ENCODE results near the gene LAMTOR5.

DNA sequence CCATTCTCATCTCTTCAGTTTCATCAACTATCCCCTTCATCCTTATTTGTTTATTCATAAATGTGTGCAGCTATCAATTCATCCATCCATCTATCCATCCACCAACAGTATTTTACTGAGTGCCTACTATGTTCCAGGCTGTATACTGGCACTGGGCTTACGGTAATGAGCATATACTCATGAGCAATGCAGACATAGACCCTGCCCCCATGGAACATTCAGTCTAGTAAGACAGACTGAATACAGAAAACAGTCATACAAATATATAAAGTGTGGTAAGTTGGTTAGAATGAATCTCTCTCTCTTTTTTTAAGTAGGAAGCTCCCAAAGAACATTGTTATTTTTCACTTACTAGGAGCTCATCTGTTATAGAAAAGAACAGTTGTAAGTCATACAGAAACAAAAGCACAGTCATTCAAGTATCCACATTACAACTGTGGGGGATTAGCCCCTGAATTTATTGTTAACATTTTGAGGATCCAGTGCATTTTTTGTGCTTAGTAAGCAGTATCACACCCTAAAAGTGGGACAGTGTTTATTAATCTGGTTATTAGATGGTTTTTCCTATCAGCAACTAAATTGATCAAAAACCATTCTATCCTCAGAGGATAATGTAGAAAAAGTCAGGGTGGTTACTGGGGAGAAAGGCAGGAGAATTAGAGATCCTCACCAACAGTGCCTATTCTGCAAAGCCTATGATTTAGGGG, 20.3 kb downstream of the LAMTOR5 start:
- no peak for TF ChIP-seq BACH2 (CRISPR knock-in tag; IDR thresholded peaks at IDR 0.05; ENCODE audit: borderline replicate concordance)
- no peak for TF ChIP-seq ZNF565 (CRISPR knock-in tag; conservative IDR thresholded peaks at IDR 0.05; ENCODE audit: low read depth)
- TF ChIP-seq, protein P1, sequence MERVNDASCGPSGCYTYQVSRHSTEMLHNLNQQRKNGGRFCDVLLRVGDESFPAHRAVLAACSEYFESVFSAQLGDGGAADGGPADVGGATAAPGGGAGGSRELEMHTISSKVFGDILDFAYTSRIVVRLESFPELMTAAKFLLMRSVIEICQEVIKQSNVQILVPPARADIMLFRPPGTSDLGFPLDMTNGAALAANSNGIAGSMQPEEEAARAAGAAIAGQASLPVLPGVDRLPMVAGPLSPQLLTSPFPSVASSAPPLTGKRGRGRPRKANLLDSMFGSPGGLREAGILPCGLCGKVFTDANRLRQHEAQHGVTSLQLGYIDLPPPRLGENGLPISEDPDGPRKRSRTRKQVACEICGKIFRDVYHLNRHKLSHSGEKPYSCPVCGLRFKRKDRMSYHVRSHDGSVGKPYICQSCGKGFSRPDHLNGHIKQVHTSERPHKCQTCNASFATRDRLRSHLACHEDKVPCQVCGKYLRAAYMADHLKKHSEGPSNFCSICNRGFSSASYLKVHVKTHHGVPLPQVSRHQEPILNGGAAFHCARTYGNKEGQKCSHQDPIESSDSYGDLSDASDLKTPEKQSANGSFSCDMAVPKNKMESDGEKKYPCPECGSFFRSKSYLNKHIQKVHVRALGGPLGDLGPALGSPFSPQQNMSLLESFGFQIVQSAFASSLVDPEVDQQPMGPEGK (CRISPR knock-in tag; IDR thresholded peaks at IDR 0.05; ENCODE audit: borderline replicate concordance) = no peak
- TF ChIP-seq ARNTL (CRISPR knock-in tag; IDR thresholded peaks at IDR 0.05; ENCODE audit: borderline replicate concordance, low read depth) = no peak
- TF ChIP-seq RARB (CRISPR knock-in tag; IDR thresholded peaks at IDR 0.05) = no peak
- TF ChIP-seq CREB5 (CRISPR knock-in tag; IDR thresholded peaks at IDR 0.05; ENCODE audit: low read depth) = no peak
- TF ChIP-seq SNAI2 (CRISPR knock-in tag; IDR thresholded peaks at IDR 0.05) = no peak
- TF ChIP-seq ZFP3 (CRISPR knock-in tag; IDR thresholded peaks at IDR 0.05) = no peak
- TF ChIP-seq GLIS3 (CRISPR knock-in tag; IDR thresholded peaks at IDR 0.05) = no peak
- TF ChIP-seq ESRRG (CRISPR knock-in tag; IDR thresholded peaks at IDR 0.05) = no peak
- TF ChIP-seq, protein P2, sequence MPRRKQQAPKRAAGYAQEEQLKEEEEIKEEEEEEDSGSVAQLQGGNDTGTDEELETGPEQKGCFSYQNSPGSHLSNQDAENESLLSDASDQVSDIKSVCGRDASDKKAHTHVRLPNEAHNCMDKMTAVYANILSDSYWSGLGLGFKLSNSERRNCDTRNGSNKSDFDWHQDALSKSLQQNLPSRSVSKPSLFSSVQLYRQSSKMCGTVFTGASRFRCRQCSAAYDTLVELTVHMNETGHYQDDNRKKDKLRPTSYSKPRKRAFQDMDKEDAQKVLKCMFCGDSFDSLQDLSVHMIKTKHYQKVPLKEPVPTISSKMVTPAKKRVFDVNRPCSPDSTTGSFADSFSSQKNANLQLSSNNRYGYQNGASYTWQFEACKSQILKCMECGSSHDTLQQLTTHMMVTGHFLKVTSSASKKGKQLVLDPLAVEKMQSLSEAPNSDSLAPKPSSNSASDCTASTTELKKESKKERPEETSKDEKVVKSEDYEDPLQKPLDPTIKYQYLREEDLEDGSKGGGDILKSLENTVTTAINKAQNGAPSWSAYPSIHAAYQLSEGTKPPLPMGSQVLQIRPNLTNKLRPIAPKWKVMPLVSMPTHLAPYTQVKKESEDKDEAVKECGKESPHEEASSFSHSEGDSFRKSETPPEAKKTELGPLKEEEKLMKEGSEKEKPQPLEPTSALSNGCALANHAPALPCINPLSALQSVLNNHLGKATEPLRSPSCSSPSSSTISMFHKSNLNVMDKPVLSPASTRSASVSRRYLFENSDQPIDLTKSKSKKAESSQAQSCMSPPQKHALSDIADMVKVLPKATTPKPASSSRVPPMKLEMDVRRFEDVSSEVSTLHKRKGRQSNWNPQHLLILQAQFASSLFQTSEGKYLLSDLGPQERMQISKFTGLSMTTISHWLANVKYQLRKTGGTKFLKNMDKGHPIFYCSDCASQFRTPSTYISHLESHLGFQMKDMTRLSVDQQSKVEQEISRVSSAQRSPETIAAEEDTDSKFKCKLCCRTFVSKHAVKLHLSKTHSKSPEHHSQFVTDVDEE (CRISPR knock-in tag; IDR thresholded peaks at IDR 0.05) = no peak
- no peak for TF ChIP-seq CSDC2 (CRISPR knock-in tag; IDR thresholded peaks at IDR 0.05)
- TF ChIP-seq TCF4 (CRISPR knock-in tag; IDR thresholded peaks at IDR 0.05; ENCODE audit: borderline replicate concordance) = no peak

All from SK-N-SH treated with all-trans-retinoic acid at 6 μM for 48 hours (cell line).